GM12864 (cell line): Measurements from ENCODE around the gene CDKAL1.

ENCODE experiments used
- DNase-seq: peaks from one replicate; pipeline ENCODE4 v3.0.0-alpha.2; 2011; ENCODE audit warnings: low read depth
- H3K4me3 ChIP-seq: 2 replicates; pipeline ENCODE4 v1.5.1; 2011; ENCODE audit warnings: mild to moderate bottlenecking, low read depth, low read length, control low read depth
- TF ChIP-seq, protein P1 (sequence below): IDR thresholded peaks from 2 replicates; pipeline ENCODE4 v1.5.1; 2011; ENCODE audit warnings: low read depth, mild to moderate bottlenecking, moderate library complexity, low read length, control low read depth, inconsistent platforms; ENCODE audit errors: missing control alignments

CDKAL1 gene

DNA sequence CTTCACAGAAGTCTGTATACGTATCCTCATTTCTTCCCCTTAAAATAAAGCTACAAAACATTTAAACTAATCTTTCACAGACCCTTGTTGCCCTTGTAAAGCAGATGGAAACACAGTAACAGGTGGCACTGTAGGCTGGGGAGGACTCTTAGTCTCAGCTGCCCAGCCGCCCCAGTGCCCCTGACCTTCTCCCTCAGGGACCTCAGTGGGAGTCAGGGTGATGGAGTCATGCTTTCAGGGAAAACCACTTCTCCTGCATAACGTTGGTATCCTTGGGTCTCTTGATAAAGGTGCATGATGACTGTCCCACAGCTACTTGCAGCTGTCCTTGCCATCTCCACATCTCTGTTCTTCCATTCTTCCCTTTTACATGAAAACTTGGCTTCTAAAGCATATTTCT lies 198.6 kb downstream of the CDKAL1 start:
- no peak for DNase-seq
- no peak overlapping the region for H3K4me3 ChIP-seq
- TF ChIP-seq, protein P1, sequence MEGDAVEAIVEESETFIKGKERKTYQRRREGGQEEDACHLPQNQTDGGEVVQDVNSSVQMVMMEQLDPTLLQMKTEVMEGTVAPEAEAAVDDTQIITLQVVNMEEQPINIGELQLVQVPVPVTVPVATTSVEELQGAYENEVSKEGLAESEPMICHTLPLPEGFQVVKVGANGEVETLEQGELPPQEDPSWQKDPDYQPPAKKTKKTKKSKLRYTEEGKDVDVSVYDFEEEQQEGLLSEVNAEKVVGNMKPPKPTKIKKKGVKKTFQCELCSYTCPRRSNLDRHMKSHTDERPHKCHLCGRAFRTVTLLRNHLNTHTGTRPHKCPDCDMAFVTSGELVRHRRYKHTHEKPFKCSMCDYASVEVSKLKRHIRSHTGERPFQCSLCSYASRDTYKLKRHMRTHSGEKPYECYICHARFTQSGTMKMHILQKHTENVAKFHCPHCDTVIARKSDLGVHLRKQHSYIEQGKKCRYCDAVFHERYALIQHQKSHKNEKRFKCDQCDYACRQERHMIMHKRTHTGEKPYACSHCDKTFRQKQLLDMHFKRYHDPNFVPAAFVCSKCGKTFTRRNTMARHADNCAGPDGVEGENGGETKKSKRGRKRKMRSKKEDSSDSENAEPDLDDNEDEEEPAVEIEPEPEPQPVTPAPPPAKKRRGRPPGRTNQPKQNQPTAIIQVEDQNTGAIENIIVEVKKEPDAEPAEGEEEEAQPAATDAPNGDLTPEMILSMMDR = no peak

DNA sequence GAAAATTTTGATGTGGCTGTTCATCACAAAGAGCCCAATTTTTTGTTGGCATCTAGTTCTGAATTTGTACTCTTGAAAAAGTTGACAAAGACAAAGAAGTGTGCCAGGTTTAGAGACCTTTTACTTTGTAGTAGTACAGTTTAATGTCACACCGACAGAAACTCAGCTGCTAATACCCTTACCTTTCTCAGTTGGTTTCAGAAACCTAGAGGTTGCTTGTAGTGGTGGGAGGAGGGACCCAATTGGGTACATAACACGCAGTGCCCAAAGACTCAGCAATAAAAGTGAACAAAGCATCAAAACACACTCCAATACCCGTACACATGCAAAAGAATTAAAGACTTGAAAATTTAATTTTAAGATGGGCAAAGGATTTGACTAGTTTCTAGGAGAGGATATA lies 203.7 kb downstream of the CDKAL1 start:
- DNase-seq = no peak
- H3K4me3 ChIP-seq = no peak overlapping the region
- TF ChIP-seq, protein P1 = no peak

DNA sequence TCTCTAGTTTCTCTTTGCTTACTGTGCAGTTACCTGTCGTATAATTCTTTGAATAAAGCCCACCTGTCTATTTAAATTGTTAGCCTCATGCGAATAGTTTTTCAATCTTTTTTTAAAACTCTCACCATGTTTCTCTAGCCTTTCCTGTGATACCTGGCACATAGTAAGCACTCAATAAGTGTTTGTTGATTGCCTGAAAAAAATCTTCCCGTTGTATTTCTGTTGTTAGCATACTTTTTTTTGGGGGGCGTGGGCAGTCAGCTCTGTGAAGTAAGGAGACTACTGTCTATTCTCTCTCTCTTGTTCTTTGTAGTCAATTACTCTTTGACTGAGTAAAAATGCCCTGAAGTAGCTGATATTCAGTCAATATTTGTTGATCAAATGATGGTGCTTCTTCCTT lies 205.8 kb downstream of the CDKAL1 start:
- DNase-seq = no peak
- no peak overlapping the region for H3K4me3 ChIP-seq
- TF ChIP-seq, protein P1 = no peak

DNA sequence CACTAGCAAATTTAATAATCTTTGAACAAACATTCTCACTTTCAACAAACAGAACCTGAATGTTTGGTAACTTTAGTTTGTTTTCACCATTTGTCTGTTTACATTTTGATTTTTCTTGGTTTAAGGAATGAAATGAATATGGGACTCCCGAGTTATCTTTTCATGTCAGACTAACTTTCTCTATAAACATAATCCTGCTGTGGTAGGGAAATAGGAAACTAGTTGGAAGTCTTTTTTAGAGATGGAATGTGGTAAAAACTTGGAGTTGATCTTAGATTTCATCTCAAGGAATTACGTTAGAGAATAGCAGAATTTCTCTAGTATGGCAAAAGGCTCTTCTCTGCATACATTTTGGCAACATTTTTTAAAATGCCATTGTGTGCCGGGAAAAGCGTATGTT lies 206.5 kb downstream of the CDKAL1 start:
- no peak for DNase-seq
- TF ChIP-seq, protein P1 = no peak
- H3K4me3 ChIP-seq = no peak overlapping the region

DNA sequence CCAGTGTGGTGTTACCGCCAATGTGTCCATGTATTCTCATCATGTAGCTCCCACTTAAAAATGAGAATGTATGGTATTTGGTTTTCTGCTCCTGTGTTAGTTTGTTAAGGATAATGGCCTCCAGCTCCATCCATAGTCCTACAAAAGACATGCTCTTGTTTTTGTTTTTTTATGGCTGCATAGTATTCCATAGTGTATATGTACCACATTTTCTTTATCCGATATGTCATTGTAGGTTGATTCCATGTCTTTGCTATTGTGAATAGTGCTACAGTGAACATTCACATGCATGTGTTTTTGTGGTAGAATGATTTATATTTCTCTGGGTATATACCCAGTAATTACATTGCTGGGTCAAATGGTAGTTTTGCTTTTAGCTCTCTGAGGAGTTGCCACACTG lies 207.2 kb downstream of the CDKAL1 start:
- H3K4me3 ChIP-seq = no peak overlapping the region
- TF ChIP-seq, protein P1 = no peak
- no peak for DNase-seq

DNA sequence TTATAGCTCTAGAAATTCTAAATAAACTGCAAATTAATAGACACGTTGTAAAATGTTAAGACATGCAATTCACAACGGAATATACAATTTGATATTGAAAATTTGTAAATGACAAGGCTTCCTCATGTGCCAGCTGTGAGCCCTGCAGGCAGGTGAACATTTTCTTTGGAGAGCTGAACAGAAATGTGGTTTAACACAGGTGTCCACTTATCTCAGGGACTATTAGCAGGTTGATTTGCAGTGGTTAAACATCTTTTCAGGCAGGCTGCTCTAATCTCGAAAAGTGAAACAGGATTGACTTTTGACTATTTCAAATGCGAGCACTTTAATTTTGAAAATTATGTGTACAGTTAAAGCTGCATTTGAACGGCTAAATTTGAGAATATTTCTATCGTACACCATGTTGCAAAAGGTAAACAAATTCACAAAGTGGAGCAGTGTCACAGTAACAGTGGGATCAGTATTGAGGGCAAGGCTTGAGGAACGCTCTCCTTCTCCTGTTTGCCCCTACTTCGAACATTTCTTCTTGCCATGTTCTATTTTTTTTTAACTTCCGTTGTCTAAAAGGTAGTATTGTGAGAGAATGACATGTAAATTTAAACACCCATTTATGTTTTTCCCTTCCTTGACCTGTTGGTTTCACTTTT lies 210.8 kb downstream of the CDKAL1 start:
- TF ChIP-seq, protein P1 = no peak
- no peak overlapping the region for H3K4me3 ChIP-seq
- no peak for DNase-seq

DNA sequence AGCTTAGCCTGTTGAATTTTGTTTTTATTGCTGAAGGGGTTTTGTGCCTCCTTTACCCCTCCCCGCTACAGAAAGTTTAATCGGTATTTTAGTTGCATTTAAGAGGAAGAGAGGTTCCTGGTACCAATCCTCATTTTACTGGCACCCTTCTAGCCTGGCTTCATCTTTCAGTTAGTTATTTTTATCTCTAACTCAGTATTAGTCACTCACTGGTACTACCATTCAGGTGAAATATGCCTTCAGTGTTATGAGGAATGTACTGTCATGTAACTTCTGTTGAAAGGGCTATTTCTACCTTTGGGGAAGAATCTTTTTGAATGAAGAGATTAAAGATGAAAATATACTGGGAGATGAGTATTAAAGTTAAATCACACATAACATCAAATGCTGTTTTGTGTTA lies 211.8 kb downstream of the CDKAL1 start:
- DNase-seq = no peak
- TF ChIP-seq, protein P1 = no peak
- no peak overlapping the region for H3K4me3 ChIP-seq
